ENCODE measurements around the gene CD180.

The CD180 gene

DNA sequence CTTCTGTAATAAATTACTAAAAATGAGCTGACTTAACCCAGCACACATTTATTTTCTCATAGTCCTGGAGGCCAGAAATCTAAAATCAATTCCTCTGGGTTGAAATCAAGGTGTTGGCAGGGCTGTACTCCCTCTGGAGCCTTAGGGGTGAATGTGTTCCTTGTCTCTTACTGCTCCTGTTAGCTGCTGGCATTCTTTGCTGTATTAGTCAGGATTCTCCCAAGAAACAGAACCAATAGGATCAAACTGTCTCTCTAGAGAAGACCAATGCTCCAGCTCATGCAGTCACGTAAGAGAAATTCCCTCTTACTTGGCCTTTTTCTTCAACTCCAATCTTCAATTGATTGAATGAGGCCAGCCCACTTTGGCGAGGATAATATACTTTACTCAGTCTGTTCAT, 15.3 kb upstream of the CD180 start:
- peak; percentile 34 to 43 for DNase-seq (ENCODE audit: low read depth in 2 of 2)

DNA sequence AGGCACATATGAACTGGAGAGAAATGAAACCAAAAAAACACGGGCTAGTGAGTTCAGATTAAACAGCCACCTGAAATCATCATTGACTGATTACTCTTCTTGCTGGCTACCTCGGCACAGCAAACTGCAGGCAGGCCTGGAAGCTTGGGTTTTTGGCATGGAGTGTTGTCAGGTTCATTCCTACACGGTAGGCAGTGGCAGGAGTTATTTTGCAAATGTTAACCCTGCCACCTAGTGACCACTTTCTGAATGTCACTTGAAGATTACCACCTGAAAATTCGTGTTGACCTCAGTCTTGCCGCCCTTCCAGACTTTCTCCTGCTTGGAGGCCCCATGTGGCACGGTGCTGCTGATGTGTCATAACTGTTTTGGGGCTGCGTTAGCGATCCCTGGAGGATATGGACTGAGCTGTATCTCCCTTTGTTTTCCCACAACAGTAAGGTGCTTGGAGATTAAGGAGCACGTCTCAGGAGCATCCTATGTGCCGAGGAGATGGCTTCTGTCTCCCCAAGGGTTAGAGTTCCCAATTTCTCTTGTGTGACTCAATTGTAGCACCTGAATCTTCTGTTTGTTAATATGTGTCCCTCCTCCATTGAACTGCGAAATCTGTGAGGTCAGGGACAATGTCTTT, 12.7 kb upstream of the CD180 start:
- DNase-seq (ENCODE audit: low read depth in 2 of 2) = peak; percentile 26 to 29

DNA sequence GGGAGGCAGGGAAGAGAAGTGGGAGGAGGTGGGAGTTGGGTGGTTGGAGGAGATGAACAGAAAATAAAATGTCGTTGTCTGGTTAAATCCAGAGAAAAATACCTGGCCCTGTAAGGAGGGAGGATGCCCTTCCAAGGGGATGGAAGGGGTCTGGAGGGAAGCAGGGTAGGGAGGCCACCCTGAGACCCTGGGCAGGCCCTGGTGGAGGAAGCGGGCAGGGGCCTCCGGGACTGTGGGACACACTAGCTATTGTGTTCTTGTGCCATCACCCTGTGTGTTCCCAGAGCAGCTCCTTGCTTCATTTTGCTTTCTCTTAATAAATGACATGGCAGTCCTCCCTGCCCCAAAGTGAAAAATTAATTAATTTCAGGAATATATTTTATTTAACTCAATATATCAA, 11.8 kb upstream of the CD180 start:
- no peak for DNase-seq (ENCODE audit: low read depth in 2 of 2)

DNA sequence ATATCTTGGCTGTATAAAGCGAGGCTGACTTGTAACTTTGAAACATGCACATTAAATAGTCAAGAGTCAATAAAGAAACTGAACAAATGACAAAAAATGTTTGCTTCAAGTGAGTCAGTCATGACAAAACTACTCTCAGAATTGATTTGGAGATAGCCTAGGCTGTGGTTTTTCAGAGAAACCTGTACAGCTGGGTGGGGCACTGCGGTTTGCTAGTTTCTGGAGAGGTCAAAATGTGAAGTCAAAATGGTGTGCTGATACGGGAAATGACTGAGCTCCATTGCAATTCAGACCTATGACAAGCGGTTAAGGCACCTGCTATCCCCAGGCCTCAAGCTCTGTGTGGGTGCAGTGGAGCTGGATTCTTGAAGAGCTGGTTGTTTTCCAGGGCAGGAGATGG, 10.3 kb upstream of the CD180 start:
- no peak for DNase-seq (ENCODE audit: low read depth in 2 of 2)

DNA sequence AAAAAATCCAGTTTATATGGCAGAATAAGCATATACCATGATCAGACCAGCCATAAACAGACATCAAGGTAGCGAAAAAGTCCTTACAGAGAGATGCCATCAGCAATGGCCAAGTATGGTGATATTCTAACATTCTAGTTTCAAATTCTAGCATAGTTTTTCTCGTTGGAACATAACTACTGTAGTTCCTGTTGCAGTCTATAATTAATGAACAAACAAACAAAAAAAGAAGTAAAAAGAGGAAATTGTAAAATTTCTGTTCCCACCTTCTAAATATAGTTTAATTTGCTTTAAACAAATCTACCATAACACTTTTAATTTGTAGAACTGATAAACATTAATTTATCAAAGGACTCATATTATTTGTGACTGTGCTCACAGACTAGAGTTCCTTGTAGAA, 9.9 kb upstream of the CD180 start:
- no peak for DNase-seq (ENCODE audit: low read depth in 2 of 2)

DNA sequence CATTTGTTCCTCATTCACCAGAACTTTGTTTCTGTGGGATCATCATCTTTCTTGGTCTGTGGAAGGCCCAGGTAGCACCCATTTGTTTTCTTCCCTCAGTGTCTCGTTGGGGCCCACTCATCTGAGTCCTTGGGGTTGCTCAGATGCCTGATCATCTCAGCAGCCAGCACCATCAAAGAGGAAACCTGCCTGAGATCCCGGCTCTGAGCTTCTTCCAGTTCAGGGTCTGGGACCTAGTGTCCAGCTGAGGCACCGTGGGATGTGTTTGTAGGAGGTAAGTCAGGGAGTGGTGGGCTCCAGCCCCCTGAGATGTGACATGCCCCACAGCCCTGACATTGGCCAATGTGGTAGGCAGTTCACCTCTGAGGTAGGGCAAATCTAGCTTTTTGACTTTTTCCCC, 9.4 kb upstream of the CD180 start:
- DNase-seq (ENCODE audit: low read depth in 2 of 2) = no peak

DNA sequence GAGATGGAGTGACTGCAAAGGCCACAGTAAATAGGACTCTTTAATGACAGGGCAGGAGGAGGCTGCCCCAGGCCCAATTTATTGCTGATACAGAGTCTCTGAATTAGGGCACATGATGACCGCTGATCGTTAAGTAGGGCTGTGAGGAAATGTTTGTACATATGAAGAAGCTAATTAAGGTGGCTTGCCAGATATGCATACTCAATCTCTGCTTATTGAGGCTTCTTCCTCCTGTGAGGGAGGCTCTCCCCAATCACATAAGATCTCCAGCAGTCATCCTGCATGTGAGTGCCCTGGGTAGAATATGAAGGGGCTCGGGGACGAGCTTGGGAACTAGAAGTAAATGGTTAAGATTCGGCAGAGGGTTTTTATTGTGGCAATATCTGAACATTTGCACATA, 8.2 kb upstream of the CD180 start:
- no peak for DNase-seq (ENCODE audit: low read depth in 2 of 2)

DNA sequence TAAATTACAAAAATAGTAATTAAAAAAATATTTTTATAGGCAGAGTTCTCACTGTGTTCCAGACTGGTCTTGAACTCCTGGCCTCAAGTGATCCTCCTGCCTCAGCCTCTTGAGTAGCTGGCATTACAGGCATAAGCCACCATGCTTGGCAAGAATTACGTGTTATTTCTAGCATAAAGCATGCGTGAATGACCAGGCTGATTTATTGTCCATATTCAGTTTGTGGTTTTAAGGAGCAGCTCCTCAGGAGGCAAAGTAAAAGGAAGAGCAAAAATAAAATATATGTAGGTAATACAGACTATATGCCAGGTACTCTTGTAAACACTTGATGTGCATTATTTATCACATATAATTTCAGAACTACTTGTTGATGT, 7.1 kb upstream of the CD180 start:
- DNase-seq (ENCODE audit: low read depth in 2 of 2) = no peak

DNA sequence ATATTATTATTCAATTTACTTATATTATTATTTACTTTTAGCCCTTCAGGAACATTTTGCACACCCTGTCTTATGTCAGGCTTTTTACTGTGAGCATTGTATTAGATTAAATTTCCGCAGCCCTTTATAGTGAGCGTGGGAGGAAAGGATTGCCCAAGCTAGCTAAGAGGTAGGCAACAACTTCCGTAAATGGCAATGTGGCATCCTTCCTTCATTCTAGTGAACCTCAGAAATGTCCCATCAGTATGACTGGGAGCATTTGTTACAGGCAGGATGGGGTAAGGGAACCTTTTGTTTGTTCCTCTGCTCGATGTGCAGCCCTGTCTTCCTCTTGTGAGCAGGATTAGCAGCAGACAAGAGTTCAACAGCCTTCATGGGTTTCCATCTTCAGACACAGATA, 6.2 kb upstream of the CD180 start:
- DNase-seq (ENCODE audit: low read depth in 2 of 2) = no peak

DNA sequence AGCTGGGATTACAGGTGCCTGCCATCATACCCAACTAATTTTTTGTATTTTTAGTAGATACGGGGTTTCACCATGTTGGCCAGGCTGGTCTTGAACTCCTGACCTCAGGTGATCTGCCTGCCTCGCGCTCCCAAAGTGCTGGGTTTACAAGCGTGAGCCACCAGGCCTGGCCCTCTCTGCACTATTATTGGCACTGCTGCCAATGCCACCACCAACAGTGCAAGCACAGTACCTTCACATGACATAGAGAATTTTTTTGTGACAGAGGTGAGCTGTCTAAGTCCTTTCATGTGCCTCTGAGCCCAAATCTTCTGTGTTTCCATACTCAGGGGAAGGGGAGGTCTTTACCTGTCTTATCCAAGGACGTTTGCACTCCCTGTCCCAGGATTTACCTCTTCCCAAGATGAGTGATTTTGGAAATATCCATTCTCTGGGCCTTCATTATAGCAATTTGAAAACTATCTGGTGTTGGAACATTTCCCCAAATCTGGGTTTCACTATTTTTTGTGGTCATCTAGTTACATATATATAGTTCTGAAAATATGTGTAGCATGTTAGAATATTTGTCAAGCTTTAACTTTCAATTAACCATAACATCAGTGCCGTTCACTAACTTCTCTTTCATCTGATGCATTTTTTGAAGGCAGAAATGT, 5.4 kb upstream of the CD180 start:
- DNase-seq (ENCODE audit: low read depth in 2 of 2) = no peak

DNA sequence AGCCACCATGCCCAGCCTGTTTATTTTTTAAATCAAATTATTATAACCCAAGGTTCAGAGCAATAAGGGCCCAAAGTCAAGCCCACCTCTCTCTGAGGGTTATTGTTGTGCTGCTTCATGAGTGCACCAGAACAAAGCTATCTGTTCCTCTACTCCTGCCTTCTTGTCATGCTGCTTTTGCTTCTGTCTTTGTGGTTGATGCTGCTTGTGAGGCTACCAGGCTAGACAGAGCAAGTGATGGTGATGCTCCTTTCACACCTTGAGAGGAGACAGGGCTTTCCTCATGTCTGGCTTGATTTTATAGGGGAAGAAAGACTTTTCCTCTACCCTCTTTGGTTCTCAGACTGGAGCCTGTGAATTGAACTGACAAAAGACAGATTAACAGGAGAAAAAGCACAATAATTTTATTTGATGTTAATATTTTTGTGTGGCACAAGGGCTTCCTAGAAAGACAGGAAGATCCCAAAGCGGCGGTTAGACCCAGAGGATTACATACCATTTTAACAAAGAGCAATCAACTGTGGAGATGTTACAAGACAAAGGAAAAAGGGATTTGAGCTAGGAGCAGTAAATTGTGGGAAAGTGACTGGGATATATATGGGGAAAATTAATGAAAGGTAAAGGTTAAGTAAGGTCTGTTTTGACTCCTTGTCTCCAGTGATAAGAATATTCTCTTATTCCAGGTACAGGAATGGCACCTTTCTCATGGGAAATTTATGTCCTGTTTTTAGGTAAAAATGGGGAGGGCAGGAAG, 4.4 kb upstream of the CD180 start:
- DNase-seq (ENCODE audit: low read depth in 2 of 2) = no peak

DNA sequence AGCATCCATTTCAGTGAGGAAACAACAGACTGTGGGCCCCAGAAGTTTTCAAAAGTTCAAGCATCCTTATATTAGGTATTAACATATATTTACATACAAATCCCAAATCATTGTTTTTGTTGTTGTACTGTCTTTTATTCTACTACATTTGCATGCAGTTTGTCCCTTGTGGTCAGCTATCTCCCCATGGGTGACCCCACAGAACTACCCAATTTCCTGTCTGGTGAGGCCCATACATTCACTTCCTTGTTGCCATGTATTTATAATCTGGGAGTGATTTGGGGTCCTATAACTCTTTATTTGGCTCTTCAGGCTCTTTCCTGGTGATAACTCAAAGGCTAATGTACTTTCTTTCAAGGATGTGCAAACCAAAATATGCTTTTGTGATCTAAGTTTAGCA, 3.3 kb upstream of the CD180 start:
- DNase-seq (ENCODE audit: low read depth in 2 of 2) = no peak

DNA sequence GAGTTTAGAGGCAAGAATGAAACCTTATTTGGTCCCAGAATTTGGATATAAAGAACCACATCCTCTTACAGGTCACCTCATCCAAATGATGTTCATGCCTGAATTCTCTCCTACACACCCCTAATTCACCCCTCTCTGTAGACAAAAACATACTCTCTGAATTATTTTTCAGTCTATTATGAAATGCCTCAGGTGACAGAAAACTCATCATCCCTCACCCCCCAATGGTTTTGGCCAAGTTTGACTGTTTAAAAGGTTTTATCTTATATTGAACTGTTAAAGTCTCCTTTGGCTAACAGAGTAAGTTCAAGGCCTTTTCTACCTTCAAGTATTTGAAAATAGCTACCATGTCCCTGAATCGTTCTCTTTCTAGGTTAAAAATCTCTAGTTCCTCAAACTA, 2.3 kb upstream of the CD180 start:
- no peak for DNase-seq (ENCODE audit: low read depth in 2 of 2)

DNA sequence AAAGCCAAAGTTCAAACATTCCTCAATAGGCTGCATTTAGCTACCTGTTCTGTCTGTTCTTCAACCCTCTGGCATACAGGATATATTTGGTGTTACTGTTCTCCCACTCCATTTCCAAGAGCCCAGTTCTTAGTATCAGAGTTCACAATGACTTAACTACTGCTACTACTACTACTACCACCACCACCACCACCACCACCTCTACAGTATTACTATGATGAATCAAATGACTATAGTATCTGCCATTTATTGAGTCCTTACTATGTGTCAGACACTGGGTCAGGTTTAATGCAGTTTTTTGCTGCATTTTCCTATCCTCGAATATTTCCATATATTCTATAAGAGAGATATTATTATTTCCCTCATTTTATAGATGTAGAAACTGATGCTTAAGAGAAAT, 937 bp upstream of the CD180 start:
- no peak for DNase-seq (ENCODE audit: low read depth in 2 of 2)

DNA sequence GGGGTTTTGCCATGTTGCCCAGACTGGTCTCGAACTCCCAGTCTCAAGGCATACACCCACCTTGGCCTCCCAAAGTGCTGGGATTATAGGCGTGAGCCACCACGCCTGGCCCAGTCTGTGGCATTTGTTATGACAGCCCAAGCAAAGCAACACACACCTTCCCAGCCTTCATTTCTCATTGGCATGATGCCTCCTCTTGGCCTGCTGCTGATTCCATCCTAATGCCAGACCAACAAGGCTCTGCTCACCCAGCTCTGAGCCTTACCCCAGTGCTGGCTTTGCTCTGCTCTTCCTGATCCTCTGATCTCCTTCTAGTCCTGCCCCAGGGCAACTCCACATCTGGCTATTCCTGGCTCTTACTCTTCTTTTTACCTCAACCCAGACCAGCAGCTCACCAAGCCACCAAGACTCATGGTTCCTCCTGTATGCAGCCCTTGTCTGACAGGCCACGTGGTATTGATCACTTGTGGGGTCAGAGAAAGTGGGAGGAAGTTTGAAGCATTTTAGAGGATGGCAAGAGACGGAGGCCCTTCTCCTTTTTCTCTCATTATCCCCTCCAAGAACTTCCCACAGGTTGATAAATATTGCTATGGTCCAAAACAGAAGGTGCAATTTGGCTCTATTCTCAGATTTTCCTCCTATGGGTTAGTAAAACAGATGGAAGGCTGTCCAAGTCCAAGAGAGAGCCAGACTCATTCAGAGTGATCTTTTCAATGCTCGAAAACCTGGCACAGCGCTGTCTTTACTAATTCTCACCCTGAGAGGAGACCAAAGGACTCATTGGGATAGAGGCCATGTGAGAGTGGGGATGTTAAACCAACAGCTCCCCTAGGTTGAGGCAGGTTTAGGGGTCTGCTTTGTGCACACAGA, 958 bp downstream of the CD180 start:
- DNase-seq (ENCODE audit: low read depth in 2 of 2) = no peak

DNA sequence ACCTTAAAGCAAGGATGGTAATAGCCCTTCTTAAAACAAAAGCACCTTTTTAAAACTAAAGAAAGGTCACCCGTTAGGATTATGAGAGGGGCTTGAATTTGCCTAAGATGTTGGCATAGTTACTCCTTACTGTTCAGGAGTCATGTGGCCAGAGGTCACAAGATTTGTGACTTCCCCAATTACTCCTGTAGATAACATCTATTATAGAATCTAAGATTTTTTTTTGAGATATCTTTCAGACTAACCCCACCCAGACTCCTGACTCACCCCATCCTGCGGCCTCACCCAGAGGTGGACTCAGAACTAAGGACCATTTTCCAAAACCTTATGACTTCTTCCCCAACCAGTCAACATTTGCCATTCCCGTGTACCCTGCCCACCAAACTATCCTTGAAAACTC, 2.4 kb downstream of the CD180 start:
- no peak for DNase-seq (ENCODE audit: low read depth in 2 of 2)

DNA sequence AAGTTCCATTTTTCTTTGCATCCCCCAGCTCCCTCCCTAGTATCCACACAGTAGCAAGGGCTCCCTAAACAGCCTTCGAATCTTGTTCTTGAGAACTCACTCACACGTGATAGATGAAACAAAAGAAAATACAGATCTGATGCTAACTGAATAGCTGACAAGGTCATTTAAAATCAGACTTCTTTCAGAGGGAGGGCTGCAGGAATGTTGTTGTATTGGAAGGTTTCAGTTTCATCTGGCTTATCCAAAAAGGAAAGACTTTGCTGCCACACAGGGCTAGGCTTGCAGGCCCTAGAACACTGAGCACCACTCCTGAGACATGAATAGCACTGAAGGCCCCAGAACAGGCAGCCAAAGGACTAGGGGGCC, 3.2 kb downstream of the CD180 start:
- DNase-seq (ENCODE audit: low read depth in 2 of 2) = no peak

DNA sequence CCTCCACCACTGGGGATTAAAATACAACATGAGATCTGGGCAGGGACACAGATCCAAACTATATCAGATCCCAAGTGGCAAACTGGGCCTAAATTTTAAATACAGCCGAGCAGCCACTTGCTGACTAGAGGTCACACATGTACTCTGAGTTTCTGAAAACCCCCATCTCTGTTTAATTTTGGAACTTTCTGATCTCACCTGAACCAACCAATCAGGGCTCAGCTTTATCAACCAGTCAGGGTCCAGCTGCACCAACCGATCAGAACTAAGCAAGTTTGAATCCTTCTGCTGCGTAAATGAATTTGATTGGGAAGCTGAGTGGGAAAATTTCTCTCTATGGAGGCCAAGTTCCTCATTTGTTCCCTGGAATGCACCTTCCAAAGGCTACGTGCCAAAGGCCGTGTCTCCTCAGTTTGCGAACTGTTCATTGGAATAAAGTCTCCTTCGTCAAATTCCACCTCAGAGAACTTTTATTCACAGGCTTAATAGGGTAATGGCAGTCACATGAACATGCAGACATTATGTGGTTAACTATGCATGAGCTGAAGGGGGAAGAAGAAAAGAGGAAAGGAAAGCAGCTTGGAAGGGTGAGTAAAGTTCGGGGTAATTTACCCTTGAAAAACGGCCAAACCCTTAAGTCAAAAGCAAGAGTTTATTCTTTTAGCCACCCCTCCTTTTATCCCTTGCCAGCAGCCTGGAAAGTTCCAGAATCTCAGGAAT, 3.7 kb downstream of the CD180 start:
- no peak for DNase-seq (ENCODE audit: low read depth in 2 of 2)

DNA sequence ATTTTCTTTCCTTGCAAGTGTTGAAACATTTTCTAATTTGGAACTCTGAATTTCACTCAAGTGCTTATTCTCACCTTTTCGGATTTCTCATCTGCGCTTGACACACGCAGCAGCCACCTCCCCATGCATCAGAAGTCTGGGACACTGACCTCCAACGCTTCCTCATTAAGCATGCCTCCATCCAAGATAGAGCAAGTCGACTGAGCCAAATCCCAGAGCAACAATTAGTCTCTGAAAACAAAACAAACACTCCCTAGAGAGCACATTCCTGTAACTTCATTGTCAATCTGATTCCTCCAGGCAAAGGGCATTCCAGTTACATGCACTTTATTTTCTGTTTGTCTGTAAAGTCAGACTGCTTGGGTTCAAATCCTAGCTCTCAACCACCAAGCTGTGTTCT, 5.7 kb downstream of the CD180 start:
- DNase-seq (ENCODE audit: low read depth in 2 of 2) = no peak

DNA sequence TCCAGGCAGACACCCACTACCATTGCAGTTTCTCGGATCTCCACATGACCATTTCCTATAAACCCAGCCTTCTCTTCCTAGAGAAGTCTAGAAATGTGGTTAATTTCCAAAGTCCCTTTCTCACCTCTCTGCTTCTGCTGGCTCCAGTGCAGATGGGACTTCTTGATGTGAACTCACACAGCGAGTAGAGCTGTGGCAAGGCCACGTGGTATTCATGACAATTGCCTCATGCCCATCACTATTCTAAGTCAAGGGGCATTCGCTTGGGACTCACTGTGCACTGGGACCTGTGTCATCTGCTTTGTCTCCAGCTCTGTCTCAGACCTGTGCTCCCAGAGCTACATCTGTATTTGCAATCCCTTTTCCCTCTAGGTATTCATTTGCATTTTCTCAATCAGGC, 6.2 kb downstream of the CD180 start:
- DNase-seq (ENCODE audit: low read depth in 2 of 2) = no peak

DNA sequence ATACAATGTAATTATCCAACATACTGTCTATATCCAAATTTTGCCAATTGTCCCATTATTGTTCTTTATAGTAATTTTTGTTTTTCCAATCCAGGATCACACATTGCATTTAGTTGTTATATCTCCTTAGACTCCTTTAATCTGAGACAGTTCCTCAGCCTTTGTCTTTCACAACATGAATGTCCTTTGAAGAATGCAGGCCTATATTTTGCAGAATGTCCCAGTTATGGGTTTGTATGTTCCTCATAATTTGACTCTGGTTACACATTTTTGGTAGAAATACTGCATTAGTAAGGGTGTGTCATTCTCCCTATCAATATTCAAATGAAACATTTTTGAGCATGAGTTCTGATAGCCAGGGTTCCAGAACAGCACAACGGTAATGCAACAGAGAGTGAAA, 6.7 kb downstream of the CD180 start:
- DNase-seq (ENCODE audit: low read depth in 2 of 2) = no peak

DNA sequence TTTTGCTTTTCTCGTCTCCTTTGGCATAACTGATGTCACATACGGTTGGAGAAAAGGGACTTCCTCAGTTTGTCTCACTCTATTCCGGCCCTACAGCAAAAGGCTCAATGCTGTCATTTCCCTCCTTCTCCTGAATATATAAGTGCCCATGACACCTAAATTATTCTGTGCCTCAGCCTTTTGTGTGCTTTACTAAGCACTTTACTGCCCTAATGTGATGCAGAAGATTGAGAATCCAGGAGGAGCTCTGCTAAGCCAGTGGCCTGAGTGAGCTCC, 7.6 kb downstream of the CD180 start:
- no peak for DNase-seq (ENCODE audit: low read depth in 2 of 2)
